Gastrocnemius medialis (tissue), 4 donors: ENCODE results near the gene TNNI3K. TPM values are rescaled to one million over a fixed set of nuclear protein-coding genes. Genes with fewer than 3 reads are reported as not detected.

ENCODE experiments used
- ATAC-seq, 2 donors: fragments of 150-250 bp; one replicate each; pipeline ENCODE4 v1.9.1; 2016
- DNase-seq, 2 donors: peaks; one replicate each; pipeline ENCODE4 v3.0.0-alpha.2; 2019
- H3K27ac ChIP-seq, 4 donors: fragments of 200-600 bp; sonication (generic); 1 replicate in 1 of 4; 2 replicates in 3 of 4; pipeline ENCODE4 v1.5.1; 2016 to 2018; ENCODE audit warnings: mild to moderate bottlenecking in 2 of 4, moderate library complexity in 1 of 4
- H3K27me3 ChIP-seq, 3 donors: fragments of 200-600 bp; sonication (generic) in 2 of 3; 1 replicate in 1 of 3; 2 replicates in 2 of 3; pipeline versions ENCODE4 v1.5.1 to v1.6.0; 2016 to 2019; ENCODE audit warnings: mild to moderate bottlenecking in 1 of 3, moderate library complexity in 1 of 3
- H3K36me3 ChIP-seq, 2 donors: fragments of 200-600 bp; sonication (generic) in 1 of 2; one replicate each; pipeline ENCODE4 v1.5.1; 2017 to 2018
- H3K4me1 ChIP-seq, 2 donors: fragments of 200-600 bp; sonication (generic) in 1 of 2; one replicate each; pipeline ENCODE4 v1.5.1; 2016 to 2017; ENCODE audit warnings: mild to moderate bottlenecking in 2 of 2
- H3K4me3 ChIP-seq, 4 donors: fragments of 200-600 bp; sonication (generic) in 3 of 4; 1 replicate in 1 of 4; 2 replicates in 3 of 4; pipeline ENCODE4 v1.5.1; 2016 to 2019; ENCODE audit warnings: mild to moderate bottlenecking in 2 of 4
- H3K9me3 ChIP-seq, 3 donors: fragments of 200-600 bp; sonication (generic) in 2 of 3; 1 replicate in 1 of 3; 2 replicates in 2 of 3; pipeline ENCODE4 v1.5.1; 2016 to 2019
- CTCF ChIP-seq, 5 experiments: fragments of 450-650 bp in 3 of 5; fragments of 200-600 bp in 2 of 5; sonication (generic) in 2 of 5; IDR thresholded peaks in 4 of 5; conservative IDR thresholded peaks in 1 of 5; 1 replicate in 4 of 5; 2 replicates in 1 of 5; pipeline ENCODE4 v1.5.1; 2016 to 2019; ENCODE audit warnings: antibody characterized with exemption in 5 of 5, mild to moderate bottlenecking in 3 of 5, moderate library complexity in 3 of 5
- POLR2A ChIP-seq, 2 donors: fragments of 450-650 bp; IDR thresholded peaks; one replicate each; pipeline ENCODE4 v1.6.1; 2017; ENCODE audit warnings: antibody characterized with exemption in 2 of 2, mild to moderate bottlenecking in 2 of 2, moderate library complexity in 2 of 2
- in situ Hi-C, 4 donors: fragments of 200-750 bp; cut with MboI; loops; one replicate each; pipeline versions ENCODE4 v1.15.0 to v1.8.0; 2017; ENCODE audit warnings: low sequenced_read_pairs in 4 of 4
- intact Hi-C: fragments of 100-400 bp; cut with DNase I; formaldehyde crosslinking; loops from one replicate; pipeline ENCODE4 v1.15.1; 2023; ENCODE audit warnings: low total_unique reads
- total RNA-seq, 4 donors: library from RNA; depleted of rRNA; stranded (reverse); fragments of >200 nt; gene quantifications; one replicate each; pipeline versions ENCODE4 v1.1.0 to v1.2.3, GENCODE V29; 2016

The TNNI3K gene
- total RNA-seq, 4 donors from 2014 or later = 0.39 to 8.6 (median 4.0) TPM

DNA sequence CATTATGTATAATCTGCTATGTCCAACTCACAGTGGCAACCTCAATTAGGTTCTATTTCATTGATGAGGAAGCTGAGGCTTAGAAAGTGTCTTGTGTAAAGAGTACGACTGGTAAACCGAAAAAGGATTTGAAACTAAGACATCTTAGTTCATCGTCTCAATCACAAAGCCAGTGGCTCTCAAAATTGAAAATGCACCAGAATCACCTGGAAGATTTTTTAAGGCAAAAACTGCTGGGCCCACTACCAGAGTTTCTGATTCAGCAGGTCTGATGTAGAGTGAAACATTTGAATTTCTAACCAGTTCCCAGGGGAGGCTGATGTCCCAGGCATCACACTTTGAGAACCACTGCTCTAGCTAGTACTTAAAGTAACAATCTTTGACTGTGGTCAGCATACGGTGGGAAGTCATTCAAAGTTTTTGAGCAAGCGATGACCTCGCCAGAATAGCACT, 282.4 kb downstream of the TNNI3K start:
- intact Hi-C loops = no loop called here
- Histone ChIP-seq H3K9me3 (no peaks in the 10 kb centered on the region), H3K36me3 (no peaks in the 10 kb centered on the region), H3K27me3 (no peaks in the 10 kb centered on the region), H3K4me1 (peaks cover 0 to 6% of the 10 kb centered on the region in 2 donors), H3K27ac (no peak overlapping the region), H3K4me3 (no peak overlapping the region)
- ATAC-seq (no peak), DNase-seq (no peak)
- TF ChIP-seq POLR2A (IDR thresholded peaks at IDR 0.05) (no peak), CTCF (IDR thresholded peaks at IDR 0.05 in 4 of 5, conservative IDR thresholded peaks at IDR 0.05 in 1 of 5) (no peak)
- in situ Hi-C loops = no loop called here

GRCh38 chr1:74522148-74522547, 287.0 kb downstream of the TNNI3K start:
- intact Hi-C loops = no loop called here
- no peak for ATAC-seq
- Histone ChIP-seq H3K27me3 (no peaks in the 10 kb centered on the region), H3K9me3 (no peaks in the 10 kb centered on the region), H3K36me3 (no peaks in the 10 kb centered on the region), H3K4me1 (peaks cover 0 to 6% of the 10 kb centered on the region in 2 donors), H3K4me3 (no peak overlapping the region), H3K27ac (no peak overlapping the region)
- TF ChIP-seq CTCF (IDR thresholded peaks at IDR 0.05 in 4 of 5, conservative IDR thresholded peaks at IDR 0.05 in 1 of 5) (no peak), POLR2A (IDR thresholded peaks at IDR 0.05) (no peak)
- in situ Hi-C loops = no loop called here
- no peak for DNase-seq

- ATAC-seq (no peak), DNase-seq (no peak)
- H3K36me3 ChIP-seq = no peaks in the 10 kb centered on the region
- no peak overlapping the region for H3K4me3 ChIP-seq
- no peak overlapping the region for H3K27ac ChIP-seq
- in situ Hi-C loops (no loop called here), intact Hi-C loops (no loop called here)
- H3K4me1 ChIP-seq = peaks cover 0 to 6% of the 10 kb centered on the region in 2 donors
- H3K9me3 ChIP-seq = no peaks in the 10 kb centered on the region
- TF ChIP-seq POLR2A (IDR thresholded peaks at IDR 0.05) (no peak), CTCF (IDR thresholded peaks at IDR 0.05 in 4 of 5, conservative IDR thresholded peaks at IDR 0.05 in 1 of 5) (no peak)
- no peaks in the 10 kb centered on the region for H3K27me3 ChIP-seq
These were observed 288.8 kb downstream of the TNNI3K start for GRCh38 chr1:74523873-74524480.

- ATAC-seq (no peak), DNase-seq (no peak)
- peaks cover 0 to 6% of the 10 kb centered on the region in 2 donors for H3K4me1 ChIP-seq
- H3K27me3 ChIP-seq = no peaks in the 10 kb centered on the region
- no peaks in the 10 kb centered on the region for H3K36me3 ChIP-seq
- no peak overlapping the region for H3K4me3 ChIP-seq
- TF ChIP-seq CTCF (IDR thresholded peaks at IDR 0.05 in 4 of 5, conservative IDR thresholded peaks at IDR 0.05 in 1 of 5) (no peak), POLR2A (IDR thresholded peaks at IDR 0.05) (no peak)
- intact Hi-C loops (no loop called here), in situ Hi-C loops (no loop called here)
- H3K27ac ChIP-seq = no peak overlapping the region
- H3K9me3 ChIP-seq = no peaks in the 10 kb centered on the region
These were observed 291.5 kb downstream of the TNNI3K start for GRCh38 chr1:74526708-74527107.

DNA sequence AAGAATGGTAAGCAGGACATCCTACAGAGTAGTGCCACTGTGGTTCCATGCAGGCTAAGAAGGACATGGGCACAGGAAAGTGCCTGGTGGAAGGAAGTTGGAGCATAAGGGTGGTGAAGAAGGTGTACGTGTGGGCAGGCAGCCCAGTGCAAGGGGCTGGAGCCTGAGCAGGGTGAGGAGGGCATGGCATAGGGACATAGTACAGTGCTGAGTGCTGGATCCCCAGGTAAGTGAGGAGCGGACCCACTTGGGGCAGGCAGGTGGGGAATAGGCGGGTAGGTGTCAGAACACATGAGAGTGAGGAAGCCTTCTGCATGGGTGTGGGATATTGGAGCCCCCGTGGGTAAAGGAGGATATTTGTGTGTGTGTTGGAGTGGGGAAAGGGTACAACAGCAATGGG, 292.9 kb downstream of the TNNI3K start:
- H3K4me1 ChIP-seq = no peaks in the 10 kb centered on the region
- H3K9me3 ChIP-seq = no peaks in the 10 kb centered on the region
- no peak for DNase-seq
- no peak for TF ChIP-seq POLR2A (IDR thresholded peaks at IDR 0.05)
- no peak for TF ChIP-seq CTCF (IDR thresholded peaks at IDR 0.05 in 4 of 5, conservative IDR thresholded peaks at IDR 0.05 in 1 of 5)
- in situ Hi-C loops = no loop called here
- intact Hi-C loops = no loop called here
- no peaks in the 10 kb centered on the region for H3K36me3 ChIP-seq
- H3K27ac ChIP-seq = no peak overlapping the region
- no peaks in the 10 kb centered on the region for H3K27me3 ChIP-seq
- H3K4me3 ChIP-seq = no peak overlapping the region
- no peak for ATAC-seq
